Measurements from ENCODE around the gene CCNJL.

The CCNJL gene

DNA sequence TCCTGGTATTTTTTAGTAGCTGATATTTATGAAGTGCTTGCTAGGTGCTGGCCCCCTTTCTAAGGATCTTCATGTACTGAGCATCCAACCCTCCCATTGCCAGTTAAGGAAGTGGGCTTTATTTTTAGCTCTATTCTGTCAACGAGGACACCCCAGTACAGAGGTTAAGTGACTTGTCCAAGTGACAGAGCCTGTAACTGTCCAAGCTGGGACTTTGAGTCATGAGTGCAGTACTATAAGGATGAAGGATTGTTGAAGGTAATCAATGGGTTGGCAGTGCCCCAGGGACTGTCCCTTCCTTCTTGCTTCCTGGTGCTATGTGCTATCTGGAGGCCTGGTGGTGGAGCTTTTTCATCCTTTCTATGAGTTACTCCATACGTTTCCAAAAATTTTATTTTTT, 101.0 kb downstream of the CCNJL start:
- no peak for DNase-seq

GRCh38 chr5:160210606-160211005, 101.8 kb downstream of the CCNJL start:
- DNase-seq, result no peak

DNA sequence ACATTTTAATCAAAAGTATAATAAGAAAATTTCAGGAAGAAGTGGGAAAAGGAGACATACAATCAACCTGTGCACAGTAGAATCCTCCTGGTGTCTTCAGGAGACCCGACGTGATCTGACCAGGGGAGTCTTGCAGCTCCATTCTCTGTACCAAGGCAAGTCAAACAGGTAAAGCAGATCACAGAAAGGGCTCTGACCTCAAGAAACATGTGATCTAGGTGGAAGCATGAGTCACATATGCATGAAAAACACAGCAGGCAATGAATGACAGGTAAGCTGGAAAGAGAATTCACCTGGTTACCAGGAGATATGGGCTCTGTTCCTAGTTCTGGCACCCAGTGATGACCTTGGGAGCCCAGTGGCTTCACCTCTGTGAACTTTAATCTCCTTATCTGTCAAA, 102.4 kb downstream of the CCNJL start:
- no peak for DNase-seq

DNA sequence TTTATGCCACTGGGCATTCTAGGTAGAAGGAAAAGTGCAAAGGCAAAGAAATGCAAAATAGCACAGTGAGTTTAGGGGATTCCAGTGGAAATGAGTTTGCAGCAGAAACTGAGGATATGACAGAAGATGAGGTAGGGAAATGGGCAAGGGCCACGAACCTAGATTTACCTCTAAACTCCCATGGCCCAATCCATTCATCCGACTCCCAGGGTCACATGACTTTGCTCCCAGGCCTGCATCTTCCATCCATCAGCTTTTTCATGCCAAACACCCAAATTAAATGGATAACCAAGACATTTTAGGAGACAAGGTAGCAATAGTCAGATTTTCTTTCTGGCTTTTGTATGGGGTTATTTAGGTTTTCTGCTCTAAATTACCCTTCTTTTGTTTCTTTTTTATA, 105.3 kb downstream of the CCNJL start:
- no peak for DNase-seq

All from NCI-H226 (cell line).